NOMO-1 (cell line): Measurements from ENCODE around the gene CAMK1.
"Not testable (repeated sequence)": the region's sequence is repeated elsewhere in the genome, so short reads cannot be mapped to it uniquely, and the experiment has no call there.

ENCODE experiments used
- DNase-seq, 2 experiments: peaks; one replicate each; lab custom pipeline; 2025; ENCODE audit not compliant: unreplicated experiment in 2 of 2; lab: John Stamatoyannopoulos, UW

Gene CAMK1

DNA sequence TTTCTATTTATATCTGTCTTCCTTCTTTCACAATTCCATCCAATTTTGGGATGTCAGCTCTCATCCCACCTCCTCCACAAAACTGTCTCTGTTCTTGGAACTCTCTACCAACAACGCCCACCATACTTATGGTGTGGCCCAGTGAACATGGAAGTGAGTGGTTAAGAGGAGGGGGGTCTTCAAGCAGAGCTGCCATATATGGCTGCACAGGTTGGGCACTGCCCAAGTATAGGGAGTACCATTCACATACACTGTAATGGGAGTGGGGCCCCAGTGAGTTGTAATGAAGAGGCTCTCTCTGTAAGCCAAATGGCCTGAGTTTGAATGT, 7.9 kb upstream of the CAMK1 start:
- no peak for DNase-seq

DNA sequence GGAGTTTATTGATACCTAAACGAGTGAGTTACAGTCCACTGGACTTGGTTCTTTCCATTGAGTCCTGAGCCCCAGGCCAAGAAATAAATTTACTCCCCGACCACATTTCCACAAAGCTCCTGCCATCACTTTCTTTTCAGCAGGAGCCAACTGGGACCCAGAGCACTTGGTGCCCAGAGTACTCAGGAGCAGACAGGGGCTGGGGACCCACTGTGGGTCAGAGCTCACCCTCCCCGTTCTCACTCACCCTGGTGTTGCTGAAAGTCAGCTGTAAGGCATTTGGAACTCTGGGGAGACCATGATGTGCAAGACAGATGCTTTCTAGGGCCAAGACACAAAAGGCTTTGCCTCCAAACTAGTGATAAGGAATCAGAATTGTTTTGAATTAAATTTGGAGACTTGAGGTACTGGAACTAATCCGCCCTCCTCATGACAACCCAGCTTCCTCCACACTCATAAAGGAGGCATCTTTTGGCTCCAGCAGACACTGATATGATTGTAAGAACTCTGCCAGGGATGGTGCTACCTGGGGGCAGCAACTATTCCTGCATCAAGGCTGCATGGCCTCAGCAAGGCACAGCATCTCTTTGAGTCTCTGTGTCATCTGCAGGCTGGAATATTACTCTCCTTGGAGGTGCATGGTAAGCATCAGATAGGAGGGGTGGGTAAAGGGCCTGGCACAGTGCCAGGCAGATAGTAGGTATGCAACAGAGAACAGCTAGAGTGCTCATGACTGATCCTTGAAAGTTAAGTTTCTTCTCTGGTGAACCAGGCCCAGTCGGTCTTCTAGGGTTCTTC, 7.3 kb upstream of the CAMK1 start:
- DNase-seq = no peak

DNA sequence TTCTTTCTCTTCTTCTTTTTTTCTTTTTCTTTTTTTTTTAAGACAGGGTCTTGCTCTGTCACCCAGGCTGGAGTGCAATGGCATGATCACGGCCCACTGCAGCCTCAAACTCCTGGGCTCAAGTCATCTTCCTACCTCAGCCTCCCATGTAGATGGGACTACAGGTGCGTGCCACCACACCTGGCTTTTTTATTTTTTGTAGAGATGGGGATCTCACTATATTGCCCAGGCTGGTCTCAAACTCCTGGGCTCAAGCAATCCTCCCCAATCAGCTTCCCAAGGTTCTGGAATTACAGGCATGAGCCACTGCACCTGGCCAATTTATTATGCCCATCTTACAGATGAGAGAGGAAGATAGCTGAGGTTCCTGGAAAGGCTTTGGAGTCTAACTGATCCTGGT, 1.3 kb upstream of the CAMK1 start:
- DNase-seq = not testable (repeated sequence)

GRCh38 chr3:9770276-9770812, 597 bp upstream of the CAMK1 start:
- DNase-seq = no peak

DNA sequence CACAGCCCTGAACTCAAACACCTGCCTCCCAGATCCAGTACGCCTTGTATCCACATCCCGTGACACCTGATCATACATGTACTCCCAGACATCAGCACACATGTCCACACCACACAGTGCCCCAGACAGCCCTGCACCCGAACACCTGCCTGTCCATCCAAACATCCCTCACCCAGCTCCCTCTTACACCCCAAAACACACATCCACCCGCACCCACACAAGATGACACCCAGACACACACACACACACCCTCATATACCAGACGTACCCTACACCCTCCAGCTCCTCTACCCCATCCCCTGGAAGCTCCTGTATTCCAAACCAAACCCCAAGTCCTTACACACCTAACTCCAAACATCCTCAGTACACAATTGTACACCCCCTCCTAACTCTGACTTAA, 735 bp downstream of the CAMK1 start:
- no peak for DNase-seq

GRCh38 chr3:9768141-9768775, 1.5 kb downstream of the CAMK1 start:
- no peak for DNase-seq

DNA sequence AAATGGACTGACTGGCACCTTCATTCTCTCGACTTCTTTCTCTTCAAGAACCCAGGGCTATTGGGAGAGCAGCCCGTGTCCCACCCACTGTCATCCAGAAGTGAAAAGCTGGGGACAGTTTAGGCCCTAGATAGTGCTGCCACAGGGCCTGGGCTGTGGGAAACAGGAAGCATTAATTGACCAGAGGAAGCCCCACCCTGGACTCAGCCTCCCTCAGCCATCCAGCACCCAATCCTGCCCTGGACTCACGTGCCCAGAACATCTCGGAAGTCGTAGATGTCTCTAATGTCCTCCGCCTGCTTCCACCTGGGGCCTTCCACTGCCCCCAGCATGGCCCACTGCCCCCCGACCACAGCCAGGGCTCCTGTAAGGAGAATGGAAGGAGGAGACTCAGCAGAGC, 2.3 kb downstream of the CAMK1 start:
- no peak for DNase-seq

GRCh38 chr3:9765865-9766264, 3.9 kb downstream of the CAMK1 start:
- DNase-seq = no peak

GRCh38 chr3:9762871-9763270, 6.9 kb downstream of the CAMK1 start:
- no peak for DNase-seq

DNA sequence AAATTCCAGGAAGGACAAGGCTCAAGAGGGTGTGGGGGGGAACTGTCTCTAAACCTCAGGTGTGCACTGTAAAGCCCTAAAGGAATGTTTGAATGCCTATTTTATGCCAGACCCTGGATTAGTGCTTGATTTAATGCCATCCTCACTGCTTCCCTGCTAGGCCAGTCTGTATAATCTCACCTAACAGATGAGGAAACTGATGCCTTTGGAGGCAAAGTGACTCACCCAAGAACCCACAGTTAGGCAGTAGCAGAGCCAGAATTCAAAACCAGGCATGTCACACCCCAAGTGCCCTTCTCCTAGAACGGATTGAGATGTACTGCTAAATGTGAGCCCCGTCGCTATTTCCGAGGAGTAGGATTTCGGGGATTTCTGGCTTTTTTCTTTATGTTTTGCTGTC, 7.8 kb downstream of the CAMK1 start:
- DNase-seq = no peak

DNA sequence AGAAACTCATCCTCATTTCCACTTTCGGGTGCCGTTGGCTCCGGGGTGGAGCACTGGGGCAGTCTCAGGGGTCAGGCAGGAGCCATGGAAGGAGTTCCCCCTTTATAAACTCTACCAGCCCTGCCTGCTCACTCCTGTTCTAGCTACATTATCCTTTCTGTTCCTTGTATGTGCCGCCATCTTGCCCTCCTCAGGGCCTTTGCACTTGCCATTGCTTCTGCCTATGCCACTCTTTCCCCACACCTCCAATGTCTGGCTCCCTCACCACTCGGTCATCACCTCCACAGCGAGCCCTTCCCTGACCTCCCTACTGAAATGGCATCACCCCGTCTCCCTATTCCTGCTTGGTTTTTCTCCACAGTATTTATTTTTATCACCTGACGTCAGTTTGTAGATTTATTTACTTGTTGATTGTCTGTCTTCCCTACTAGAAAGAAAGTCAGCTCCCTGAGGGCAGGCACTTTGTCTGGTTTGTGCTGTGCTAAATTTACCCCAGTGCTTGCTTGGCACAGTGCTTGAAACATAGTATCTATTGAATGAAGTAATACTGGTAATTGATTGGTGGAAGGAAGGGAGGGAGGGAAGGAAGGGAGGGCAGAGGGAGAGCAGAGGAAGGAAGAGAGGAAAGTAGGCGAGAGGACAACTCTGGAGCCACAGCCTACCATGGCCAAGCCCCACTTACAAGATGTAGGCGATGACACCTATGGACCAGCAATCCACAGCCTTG, 8.8 kb downstream of the CAMK1 start:
- no peak for DNase-seq

GRCh38 chr3:9757427-9757826, 12.3 kb downstream of the CAMK1 start:
- no peak for DNase-seq

GRCh38 chr3:9754678-9755077, 15.1 kb downstream of the CAMK1 start:
- DNase-seq = no peak

- no peak for DNase-seq
Observed at GRCh38 chr3:9750556-9751411, 19.0 kb downstream of the CAMK1 start.

GRCh38 chr3:9749645-9750555, 19.8 kb downstream of the CAMK1 start, which contains the start of gene OGG1:
Gene OGG1, plus strand, starts transcription at chr3:9749952. Its CDS starts 335 bp downstream, at chr3:9750287.
- peak; percentile 99 for DNase-seq

DNA sequence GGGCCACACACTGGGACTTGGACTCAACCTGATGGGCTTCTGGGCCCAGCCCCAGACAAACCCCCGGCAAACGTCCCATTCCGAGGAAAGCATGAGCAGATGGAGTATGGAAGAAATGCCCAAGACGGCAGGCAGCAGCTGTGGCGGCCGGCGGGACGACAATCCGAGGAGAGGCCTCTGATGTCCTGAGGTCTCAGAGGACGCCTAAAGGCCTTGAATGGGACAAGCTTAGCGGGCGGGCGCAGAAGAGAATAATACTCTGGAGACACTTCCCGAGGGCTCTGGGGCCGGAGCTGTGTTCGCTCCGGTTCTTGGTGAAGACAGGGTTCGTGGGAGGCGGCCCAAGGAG, 20.5 kb downstream of the CAMK1 start:
- no peak for DNase-seq

DNA sequence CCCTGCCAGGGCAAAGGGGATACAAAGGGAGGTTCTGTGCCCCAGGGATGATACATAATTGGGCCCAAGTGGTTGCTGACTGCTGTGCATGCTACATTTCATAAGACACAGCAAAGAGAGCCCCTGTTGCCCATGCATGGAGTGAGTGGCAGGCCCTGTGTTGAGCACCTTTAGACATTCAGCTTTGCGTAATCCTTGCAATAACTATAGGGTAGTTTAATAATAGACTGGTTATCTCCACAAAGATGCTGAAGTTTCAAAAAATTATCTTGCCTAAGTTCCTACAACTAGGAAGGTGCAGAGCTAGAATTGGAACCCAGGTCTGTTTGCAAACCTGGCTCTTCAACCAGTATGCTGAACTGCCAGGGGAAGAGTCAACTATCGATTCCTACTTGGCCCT, 21.7 kb downstream of the CAMK1 start:
- no peak for DNase-seq

DNA sequence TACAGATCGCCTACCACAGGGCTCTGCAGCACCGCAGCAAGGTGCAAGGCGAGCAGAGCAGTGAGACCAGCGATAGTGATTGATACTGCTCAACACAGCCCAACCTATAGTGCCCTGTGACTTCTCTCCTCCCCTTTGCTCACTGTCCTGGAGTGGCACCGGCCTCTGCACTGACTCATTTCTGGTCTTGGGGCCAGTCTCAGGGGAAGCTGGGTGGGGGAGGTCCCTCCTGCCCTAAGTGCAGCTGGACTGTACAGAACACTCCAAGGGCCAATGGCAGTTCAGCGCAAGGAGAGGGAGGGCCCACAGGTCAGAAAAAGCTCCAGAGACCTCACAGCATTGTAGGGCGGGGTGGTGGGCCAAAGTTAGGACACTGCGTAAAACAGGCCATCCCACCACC, 22.5 kb downstream of the CAMK1 start:
- DNase-seq = no peak

GRCh38 chr3:9746330-9746729, 23.4 kb downstream of the CAMK1 start:
- DNase-seq = no peak

DNA sequence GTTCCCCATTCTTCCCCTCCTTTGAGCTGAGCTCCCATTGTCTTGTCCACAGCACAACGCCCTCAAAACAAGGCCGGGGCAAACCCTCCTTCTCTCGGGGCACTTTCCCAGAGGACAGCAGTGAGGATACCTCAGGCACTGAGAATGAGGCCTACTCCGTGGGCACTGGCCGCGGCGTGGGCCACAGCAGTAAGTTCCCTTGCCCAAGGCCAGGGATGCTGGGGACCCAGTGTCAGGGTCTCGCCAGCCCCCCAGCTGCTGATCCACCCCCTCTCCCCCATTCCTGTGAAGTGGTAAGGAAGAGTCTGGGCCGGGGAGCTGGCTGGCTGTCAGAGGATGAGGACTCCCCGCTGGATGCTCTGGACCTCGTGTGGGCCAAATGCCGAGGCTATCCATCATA, 24.2 kb downstream of the CAMK1 start:
- no peak for DNase-seq
